Nucleus accumbens (tissue), 56 donors: ENCODE data around the gene NUF2.
"Not testable (repeated sequence)": the region's sequence is repeated elsewhere in the genome, so short reads cannot be mapped to it uniquely, and the experiment has no call there.

ENCODE experiments used
- DNase-seq, 56 donors: peaks; one replicate each; lab custom pipeline; 2025; lab: John Stamatoyannopoulos, UW

The NUF2 gene

GRCh38 chr1:163331116-163331515, 9.4 kb downstream of the NUF2 start:
- DNase-seq = no peak

- no peak for DNase-seq
These were observed 13.5 kb downstream of the NUF2 start for GRCh38 chr1:163335216-163335615.

- no peak for DNase-seq
These were observed 15.9 kb downstream of the NUF2 start for GRCh38 chr1:163337631-163338030.

- DNase-seq = no peak
These were observed 24.6 kb downstream of the NUF2 start for GRCh38 chr1:163346326-163346870.

GRCh38 chr1:163347106-163347505, 25.4 kb downstream of the NUF2 start:
- DNase-seq = no peak

GRCh38 chr1:163351912-163352311, 30.2 kb downstream of the NUF2 start:
- DNase-seq = no peak

- no peak for DNase-seq
These were observed 35.6 kb downstream of the NUF2 start for GRCh38 chr1:163357378-163357777.

GRCh38 chr1:163358172-163358571, 36.4 kb downstream of the NUF2 start:
- not testable (repeated sequence) for DNase-seq

GRCh38 chr1:163361123-163361934, 39.6 kb downstream of the NUF2 start:
- DNase-seq = peak in 3 of 56 donors; percentile 1 to 18 (median 2)

- DNase-seq = no peak
These were observed 43.4 kb downstream of the NUF2 start for GRCh38 chr1:163365186-163365585.

- DNase-seq = no peak
These were observed 44.8 kb downstream of the NUF2 start for GRCh38 chr1:163366555-163366954.

- DNase-seq = no peak
These were observed 46.0 kb downstream of the NUF2 start for GRCh38 chr1:163367721-163368120.

GRCh38 chr1:163372576-163372975, 50.8 kb downstream of the NUF2 start:
- DNase-seq = no peak

GRCh38 chr1:163378554-163378953, 56.8 kb downstream of the NUF2 start:
- no peak for DNase-seq

GRCh38 chr1:163379801-163380200, 58.0 kb downstream of the NUF2 start:
- no peak for DNase-seq

- no peak for DNase-seq
These were observed 59.9 kb downstream of the NUF2 start for GRCh38 chr1:163381487-163382184.

- DNase-seq = no peak
These were observed 60.6 kb downstream of the NUF2 start for GRCh38 chr1:163382395-163382794.

GRCh38 chr1:163387146-163387545, 65.4 kb downstream of the NUF2 start:
- no peak for DNase-seq

- no peak for DNase-seq
These were observed 67.2 kb downstream of the NUF2 start for GRCh38 chr1:163388970-163389369.

GRCh38 chr1:163395790-163396189, 74.0 kb downstream of the NUF2 start:
- DNase-seq = no peak

- DNase-seq = no peak
These were observed 75.9 kb downstream of the NUF2 start for GRCh38 chr1:163397451-163398200.
